ENCODE results near the gene SOX1. TPM values are rescaled to one million over a fixed set of nuclear protein-coding genes. Genes with fewer than 3 reads are reported as not detected.

Gene SOX1
- total and polyA plus RNA-seq, 9 of the 15 experiments (the other 6 are each of a cell fraction or from before 2014, with no cell fraction given) = not detected

DNA sequence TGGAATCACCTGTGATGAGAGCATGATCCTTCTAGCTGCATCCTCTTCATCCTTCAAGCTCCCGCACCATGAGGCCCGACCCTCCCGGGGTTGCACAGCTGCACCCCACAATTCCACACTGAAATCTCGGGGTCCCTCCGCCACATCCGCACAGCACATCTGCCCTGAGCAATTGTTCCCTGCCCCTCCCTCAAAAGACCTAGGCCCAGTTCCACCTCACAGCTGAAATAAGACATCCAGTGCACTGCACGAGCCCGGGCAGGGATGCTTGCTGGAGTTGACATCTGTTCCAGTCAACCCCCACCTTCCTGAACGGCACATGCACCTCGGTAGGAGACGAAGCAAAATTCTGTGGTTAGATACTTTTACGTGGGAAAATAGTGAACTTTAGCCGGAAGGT is 14.7 kb upstream of the SOX1 start:
- Histone ChIP-seq H3K36me3 (ENCODE audit: control insufficient read depth, insufficient read depth, low read length) (no peaks in the 10 kb centered on the region), H3K79me2 (ENCODE audit: control insufficient read depth, insufficient read depth, low read length) (no peaks in the 10 kb centered on the region), H4K20me1 (replicated peaks; ENCODE audit: control insufficient read depth, insufficient read depth, low read length) (no peaks in the 10 kb centered on the region), H3K9ac (ENCODE audit: insufficient read depth in 1 of 2, low read depth in 2 of 2, low read length in 2 of 2) (no peak overlapping the region), H3K4me3 (no peak overlapping the region), H3K27me3 (ENCODE audit: control insufficient read depth in 2 of 2, insufficient read depth in 2 of 2, low read length in 2 of 2) (peaks cover 2 to 17% of the 10 kb centered on the region in 2 experiments; a peak in 3 of 5 replicates), H3K27ac (ENCODE audit: extremely low read depth, low read depth, low read length) (no peak overlapping the region), H3K9me3 (replicated peaks; ENCODE audit: control insufficient read depth, insufficient read depth, low read depth, low read length) (no peaks in the 10 kb centered on the region), H2AFZ (ENCODE audit: low read depth, low read length) (no peak overlapping the region), H3K9me1 (ENCODE audit: control insufficient read depth, insufficient read depth, low read length) (no peaks in the 10 kb centered on the region), H3K4me2 (ENCODE audit: insufficient read depth, low read length) (no peak overlapping the region), H3K4me1 (replicated peaks in 1 of 2; ENCODE audit: control insufficient read depth in 2 of 2, insufficient read depth in 2 of 2, low read length in 2 of 2) (no peaks in the 10 kb centered on the region)
- CTCF ChIA-PET (ENCODE audit: low intra/inter-chr PET ratio) = no interaction called here
- ATAC-seq (no peak), FAIRE-seq (no peak), DNase-seq (ENCODE audit: extremely low read depth in 1 of 4, low spot score in 3 of 4) (no peak)
- no TSS peak for BruUV-seq (replicated peaks)
- in situ Hi-C loops (cut with MboI) = no loop called here
- POLR2A ChIA-PET = no interaction called here
- intact Hi-C loops (cut with micrococcal nuclease) = no loop called here
- WGBS (ENCODE audit: insufficient coverage, low coverage, missing lambda C conversion rate) = 0% methylated on average over 10 of the region's 13 CpGs
- no peak for TF ChIP-seq YY1 (IDR thresholded peaks at IDR 0.05; ENCODE audit: borderline replicate concordance in 1 of 3, control insufficient read depth in 1 of 3, extremely low read depth in 1 of 3, insufficient read depth in 3 of 3, insufficient read length in 1 of 3, insufficient replicate concordance in 2 of 3, low read depth in 1 of 3, low read length in 2 of 3)
- TF ChIP-seq NEUROD1 (IDR thresholded peaks at IDR 0.05; ENCODE audit: borderline replicate concordance, low read depth, low read length, partially characterized antibody) = no peak
- TF ChIP-seq TAL1 (IDR thresholded peaks at IDR 0.05) = no peak
- TF ChIP-seq, protein P1, sequence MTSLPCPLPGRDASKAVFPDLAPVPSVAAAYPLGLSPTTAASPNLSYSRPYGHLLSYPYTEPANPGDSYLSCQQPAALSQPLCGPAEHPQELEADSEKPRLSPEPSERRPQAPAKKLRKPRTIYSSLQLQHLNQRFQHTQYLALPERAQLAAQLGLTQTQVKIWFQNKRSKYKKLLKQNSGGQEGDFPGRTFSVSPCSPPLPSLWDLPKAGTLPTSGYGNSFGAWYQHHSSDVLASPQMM (CRISPR knock-in tag; IDR thresholded peaks at IDR 0.05) = no peak
- TF ChIP-seq, protein P2, sequence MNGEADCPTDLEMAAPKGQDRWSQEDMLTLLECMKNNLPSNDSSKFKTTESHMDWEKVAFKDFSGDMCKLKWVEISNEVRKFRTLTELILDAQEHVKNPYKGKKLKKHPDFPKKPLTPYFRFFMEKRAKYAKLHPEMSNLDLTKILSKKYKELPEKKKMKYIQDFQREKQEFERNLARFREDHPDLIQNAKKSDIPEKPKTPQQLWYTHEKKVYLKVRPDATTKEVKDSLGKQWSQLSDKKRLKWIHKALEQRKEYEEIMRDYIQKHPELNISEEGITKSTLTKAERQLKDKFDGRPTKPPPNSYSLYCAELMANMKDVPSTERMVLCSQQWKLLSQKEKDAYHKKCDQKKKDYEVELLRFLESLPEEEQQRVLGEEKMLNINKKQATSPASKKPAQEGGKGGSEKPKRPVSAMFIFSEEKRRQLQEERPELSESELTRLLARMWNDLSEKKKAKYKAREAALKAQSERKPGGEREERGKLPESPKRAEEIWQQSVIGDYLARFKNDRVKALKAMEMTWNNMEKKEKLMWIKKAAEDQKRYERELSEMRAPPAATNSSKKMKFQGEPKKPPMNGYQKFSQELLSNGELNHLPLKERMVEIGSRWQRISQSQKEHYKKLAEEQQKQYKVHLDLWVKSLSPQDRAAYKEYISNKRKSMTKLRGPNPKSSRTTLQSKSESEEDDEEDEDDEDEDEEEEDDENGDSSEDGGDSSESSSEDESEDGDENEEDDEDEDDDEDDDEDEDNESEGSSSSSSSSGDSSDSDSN (IDR thresholded peaks at IDR 0.05; ENCODE audit: borderline replicate concordance in 1 of 2, low read depth in 2 of 2, low read length in 2 of 2) = no peak
- TF ChIP-seq NCOA6 (IDR thresholded peaks at IDR 0.05) = no peak
- TF ChIP-seq ZNF766 (CRISPR knock-in tag; conservative IDR thresholded peaks at IDR 0.05) = no peak
- TF ChIP-seq ZNF431 (CRISPR knock-in tag; IDR thresholded peaks at IDR 0.05) = no peak
- TF ChIP-seq SIX5 (IDR thresholded peaks at IDR 0.05; ENCODE audit: borderline replicate concordance in 1 of 2, insufficient read depth in 1 of 2, low read depth in 1 of 2, low read length in 2 of 2) = no peak
- no peak for TF ChIP-seq CBFB (CRISPR knock-in tag; IDR thresholded peaks at IDR 0.05)
- no peak for TF ChIP-seq PML (IDR thresholded peaks at IDR 0.05; ENCODE audit: low read length)
- TF ChIP-seq, protein P3, sequence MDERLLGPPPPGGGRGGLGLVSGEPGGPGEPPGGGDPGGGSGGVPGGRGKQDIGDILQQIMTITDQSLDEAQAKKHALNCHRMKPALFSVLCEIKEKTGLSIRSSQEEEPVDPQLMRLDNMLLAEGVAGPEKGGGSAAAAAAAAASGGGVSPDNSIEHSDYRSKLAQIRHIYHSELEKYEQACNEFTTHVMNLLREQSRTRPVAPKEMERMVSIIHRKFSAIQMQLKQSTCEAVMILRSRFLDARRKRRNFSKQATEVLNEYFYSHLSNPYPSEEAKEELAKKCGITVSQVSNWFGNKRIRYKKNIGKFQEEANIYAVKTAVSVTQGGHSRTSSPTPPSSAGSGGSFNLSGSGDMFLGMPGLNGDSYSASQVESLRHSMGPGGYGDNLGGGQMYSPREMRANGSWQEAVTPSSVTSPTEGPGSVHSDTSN (CRISPR knock-in tag; IDR thresholded peaks at IDR 0.05; ENCODE audit: low read depth) = no peak
- TF ChIP-seq, protein P3 (tag; conservative IDR thresholded peaks at IDR 0.05; ENCODE audit: low read depth) = no peak
- TF ChIP-seq NR1H2 (CRISPR knock-in tag; IDR thresholded peaks at IDR 0.05) = no peak
- TF ChIP-seq PCBP1 (IDR thresholded peaks at IDR 0.05; ENCODE audit: low read depth, low read length, poor library complexity, severe bottlenecking) = no peak

All from K562 (cell line).